Ovary (tissue), 9 donors: ENCODE data around the gene NOX1. TPM values are rescaled to one million over a fixed set of nuclear protein-coding genes. Genes with fewer than 3 reads are reported as not detected.
"Not testable (repeated sequence)": the region's sequence is repeated elsewhere in the genome, so short reads cannot be mapped to it uniquely, and the experiment has no call there.

Experiments used
- DNase-seq, 5 donors: peaks; one replicate each; pipeline ENCODE4 v3.0.0-alpha.2; 2019 to 2020
- H3K27ac ChIP-seq, 2 donors: fragments of 200-600 bp; one replicate each; pipeline versions ENCODE4 v1.5.1 to v1.8.0; 2019 to 2022
- H3K27me3 ChIP-seq: fragments of 200-600 bp; one replicate; pipeline ENCODE4 v1.8.0; 2022
- H3K36me3 ChIP-seq: fragments of 200-600 bp; sonication (generic); one replicate; pipeline ENCODE4 v1.5.1; 2019
- H3K4me1 ChIP-seq: one replicate; pipeline ENCODE4 v1.8.1; 2013; ENCODE audit warnings: mild to moderate bottlenecking, moderate library complexity; ENCODE audit not compliant: insufficient read depth
- H3K4me3 ChIP-seq: fragments of 200-600 bp; sonication (generic); one replicate; pipeline ENCODE4 v1.5.1; 2017
- H3K9me3 ChIP-seq, 2 donors: fragments of 200-600 bp in 1 of 2; sonication (generic) in 1 of 2; one replicate each; pipeline versions ENCODE4 v1.5.1 to v1.8.1; 2013 to 2019; ENCODE audit warnings: mild to moderate bottlenecking in 1 of 2, moderate library complexity in 1 of 2
- EP300 ChIP-seq: sonication (generic); formaldehyde crosslinking; IDR thresholded peaks from one replicate; pipeline ENCODE4 v1.6.1; 2017; ENCODE audit warnings: antibody characterized with exemption
- POLR2A ChIP-seq: fragments of 450-650 bp; IDR thresholded peaks from one replicate; pipeline ENCODE4 v1.6.1; 2017; ENCODE audit warnings: antibody characterized with exemption, mild to moderate bottlenecking, moderate library complexity
- WGBS, 3 donors: extraction: QIAGEN DNeasy Blood & Tissue Kit in 1 of 3; methylation state at CpG; one replicate each; pipeline versions ENCODE4 v1.1.5 to v1.1.7; 2013 to 2017; 5-methylcytosine and 5-hydroxymethylcytosine counted together
- intact Hi-C, 4 donors: fragments of 100-400 bp; cut with DNase I; formaldehyde crosslinking; loops; one replicate each; pipeline versions ENCODE4 v1.11.0 to v1.15.1; 2022 to 2023
- polyA plus RNA-seq, 2 donors: library from polyadenylated mRNA; stranded (reverse); fragments of 200-250 nt in 1 of 2; fragments of 350-450 nt in 1 of 2; fragmentation: Illumina TruSeq in 1 of 2; extraction: RNeasy Lipid Tissue Mini Kit (QIAGEN cat#74804) in 1 of 2; gene quantifications; one replicate each; pipeline ENCODE4 v1.2.3, GENCODE V29; 2013 to 2014
- small RNA-seq: library from RNA; depleted of rRNA; stranded (forward); fragments of <200 nt; gene quantifications from one replicate; pipeline ENCODE3, GENCODE V24; 2016
- total RNA-seq, 7 donors: library from RNA; depleted of rRNA in 2 of 7; stranded (reverse); fragments of >200 nt in 2 of 7; fragmentation: NEBNext Ultra II Directional in 3 of 7; extraction: Animal tissue kit (Norgen Biotek cat#: 25700) in 3 of 7; gene quantifications; one replicate each; pipeline versions ENCODE4 v1.1.0 to v1.2.4, GENCODE V29; 2016 to 2023
- TF ChIP-seq, protein P1 (sequence below), 3 donors: fragments of 450-650 bp in 2 of 3; fragments of 200-600 bp in 1 of 3; IDR thresholded peaks; one replicate each; pipeline versions ENCODE4 v1.5.1 to v1.8.0; 2016 to 2022; ENCODE audit warnings: antibody characterized with exemption in 3 of 3, mild to moderate bottlenecking in 1 of 3
- donor health status: DM: no; HTN: no; CAD: no; lungs with moderate emphysema.
- donor health status: DM: no; HTN: no; CAD: no.
- donor health status: Bipolar disorder and iron deficiency.
- donor health status: DM: yes; HTN: yes; CAD: no.
- donor health status: DM: no; HTN: no; CAD: no.
- donor health status: DM: yes; HTN: yes; CAD: no.

NOX1 gene
- total and polyA plus RNA-seq, 9 donors, result 0.06 to 0.28 TPM; not detected in 7

- no peak for DNase-seq
- TF ChIP-seq EP300 (no peak), POLR2A (no peak)
- TF ChIP-seq, protein P1, sequence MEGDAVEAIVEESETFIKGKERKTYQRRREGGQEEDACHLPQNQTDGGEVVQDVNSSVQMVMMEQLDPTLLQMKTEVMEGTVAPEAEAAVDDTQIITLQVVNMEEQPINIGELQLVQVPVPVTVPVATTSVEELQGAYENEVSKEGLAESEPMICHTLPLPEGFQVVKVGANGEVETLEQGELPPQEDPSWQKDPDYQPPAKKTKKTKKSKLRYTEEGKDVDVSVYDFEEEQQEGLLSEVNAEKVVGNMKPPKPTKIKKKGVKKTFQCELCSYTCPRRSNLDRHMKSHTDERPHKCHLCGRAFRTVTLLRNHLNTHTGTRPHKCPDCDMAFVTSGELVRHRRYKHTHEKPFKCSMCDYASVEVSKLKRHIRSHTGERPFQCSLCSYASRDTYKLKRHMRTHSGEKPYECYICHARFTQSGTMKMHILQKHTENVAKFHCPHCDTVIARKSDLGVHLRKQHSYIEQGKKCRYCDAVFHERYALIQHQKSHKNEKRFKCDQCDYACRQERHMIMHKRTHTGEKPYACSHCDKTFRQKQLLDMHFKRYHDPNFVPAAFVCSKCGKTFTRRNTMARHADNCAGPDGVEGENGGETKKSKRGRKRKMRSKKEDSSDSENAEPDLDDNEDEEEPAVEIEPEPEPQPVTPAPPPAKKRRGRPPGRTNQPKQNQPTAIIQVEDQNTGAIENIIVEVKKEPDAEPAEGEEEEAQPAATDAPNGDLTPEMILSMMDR (IDR thresholded peaks at IDR 0.05), result no peak
- intact Hi-C loops, result no loop called here
- no peak overlapping the region for H3K4me3 ChIP-seq
- H3K36me3 ChIP-seq, result no peaks in the 10 kb centered on the region
- H3K9me3 ChIP-seq, result no peaks in the 10 kb centered on the region
- 61 to 70% (median 68%) methylated on average over 3 of the region's 3 CpGs for WGBS, 3 donors
- H3K27ac ChIP-seq, result no peak overlapping the region
- no peaks in the 10 kb centered on the region for H3K4me1 ChIP-seq
- no peaks in the 10 kb centered on the region for H3K27me3 ChIP-seq
These were observed 71.3 kb downstream of the NOX1 start for GRCh38 chrX:100802843-100803242.

DNA sequence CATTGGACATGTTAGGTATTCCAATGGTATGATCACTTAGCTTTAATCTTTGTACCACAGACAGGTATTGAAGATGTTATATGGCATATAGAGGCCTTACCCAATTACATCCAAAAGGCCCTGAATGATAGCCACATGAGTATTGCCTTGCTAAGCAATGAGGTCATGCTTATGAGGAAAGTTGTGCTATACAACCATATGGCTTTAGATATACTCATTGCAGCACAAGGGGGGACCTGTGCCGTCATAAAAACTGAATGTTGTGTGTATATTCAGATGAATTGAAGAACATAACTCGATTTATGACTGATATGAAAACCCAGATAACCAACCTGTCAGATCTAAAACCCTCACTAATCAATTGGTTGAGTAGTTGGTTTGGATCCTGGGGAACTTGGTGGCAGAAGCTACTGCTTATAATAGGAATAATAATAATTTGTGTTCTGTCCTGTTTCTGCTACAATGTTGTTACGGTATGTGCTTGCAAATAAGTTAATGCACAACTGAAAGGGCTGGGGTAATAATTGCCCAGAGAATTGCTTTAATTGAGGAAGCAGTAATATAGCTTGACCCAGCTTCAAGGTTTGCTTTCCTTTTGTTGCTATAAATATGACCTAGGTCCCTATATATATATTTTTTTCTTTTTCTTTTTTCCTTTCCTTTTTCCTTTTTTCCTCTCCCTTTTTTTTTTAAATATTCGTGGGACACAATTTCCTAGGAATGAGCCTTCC lies 75.5 kb downstream of the NOX1 start:
- TF ChIP-seq EP300 (no peak), POLR2A (no peak)
- TF ChIP-seq, protein P1 (IDR thresholded peaks at IDR 0.05), result no peak
- H3K27ac ChIP-seq, result no peak overlapping the region

DNA sequence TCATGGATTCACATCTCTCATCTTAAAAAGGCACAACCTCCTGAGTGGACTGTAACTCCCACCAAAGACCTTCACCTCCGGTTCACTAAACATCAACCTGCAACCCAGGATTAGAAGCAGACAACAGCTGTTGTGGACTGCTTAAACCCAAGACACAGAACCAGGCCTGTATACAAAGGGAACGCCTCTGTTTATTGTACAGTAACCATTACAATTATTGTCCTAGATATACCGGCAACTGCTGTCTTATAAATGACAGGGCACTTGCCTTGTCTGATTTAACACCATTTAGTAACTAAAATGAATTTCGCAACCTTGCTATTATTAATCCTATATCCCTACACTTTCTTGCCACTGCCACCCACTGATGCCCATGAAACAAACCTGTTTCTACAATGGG lies 76.8 kb downstream of the NOX1 start:
- H3K4me1 ChIP-seq, result no peaks in the 10 kb centered on the region
- intact Hi-C loops, result no loop called here
- no peak overlapping the region for H3K27ac ChIP-seq
- no peak overlapping the region for H3K4me3 ChIP-seq
- no peak for DNase-seq
- 84 to 92% (median 89%) methylated on average over 4 of the region's 4 CpGs for WGBS, 3 donors
- H3K27me3 ChIP-seq, result no peaks in the 10 kb centered on the region
- H3K9me3 ChIP-seq, result no peaks in the 10 kb centered on the region
- no peak for TF ChIP-seq EP300
- TF ChIP-seq POLR2A, result no peak
- TF ChIP-seq, protein P1 (IDR thresholded peaks at IDR 0.05), result no peak
- no peaks in the 10 kb centered on the region for H3K36me3 ChIP-seq

More for the DNA sequence above, 75.5 kb downstream of the NOX1 start:
- no peaks in the 10 kb centered on the region for H3K9me3 ChIP-seq
- H3K4me3 ChIP-seq, result no peak overlapping the region
- no peaks in the 10 kb centered on the region for H3K27me3 ChIP-seq
- 52 to 59% (median 57%) methylated on average over 4 of the region's 4 CpGs for WGBS, 3 donors
- no peaks in the 10 kb centered on the region for H3K4me1 ChIP-seq
- no peaks in the 10 kb centered on the region for H3K36me3 ChIP-seq
- intact Hi-C loops, result no loop called here
- DNase-seq, result no peak

DNA sequence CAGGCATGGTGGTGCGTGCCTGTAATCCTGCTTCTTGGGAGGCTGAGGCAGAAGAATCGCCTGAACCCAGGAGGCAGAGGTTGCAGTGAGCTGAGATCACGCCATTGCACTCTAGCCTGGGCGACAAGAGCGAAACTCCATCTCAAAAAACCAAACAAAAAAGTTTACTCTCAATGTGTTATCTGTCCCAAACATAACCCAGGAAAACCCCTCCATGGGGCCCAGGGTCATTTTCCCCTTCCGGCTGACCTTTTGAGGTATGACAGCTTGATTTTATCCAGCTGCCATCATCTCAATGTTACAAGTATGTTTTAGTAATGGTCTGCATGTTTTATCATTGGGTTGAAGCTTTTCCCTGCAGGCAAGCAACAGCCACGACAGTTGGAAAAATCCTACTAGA lies 77.8 kb downstream of the NOX1 start:
- H3K27ac ChIP-seq, H3K9me3 ChIP-seq, H3K4me1 ChIP-seq, DNase-seq, intact Hi-C loops, H3K36me3 ChIP-seq, H3K27me3 ChIP-seq, H3K4me3 ChIP-seq: not testable (repeated sequence)
- WGBS, 3 donors, result 77 to 88% (median 82%) methylated on average over 7 of the region's 7 CpGs

Small RNAs within 50 kb of the gene (small RNA-seq; reads per million reads assigned to genes)
- gene RF00411, result not detected

Other genes starting within 250 kb of the NOX1 start
- gene TSPAN6, start 237.6 kb downstream of the NOX1 start, total RNA-seq, result 10 to 100 TPM; 41.2 to 68.2 (median 52.0) TPM
- gene TSPAN6, start 237.6 kb downstream of the NOX1 start, polyA plus RNA-seq, result 10 to 100 TPM; 70.1 to 70.8 TPM
- gene SRPX2, start 230.2 kb downstream of the NOX1 start, total RNA-seq, result 10 to 100 TPM in 3 of 7 donors, 1 to 10 TPM in 4; 2.3 to 19.6 (median 9.5) TPM
- gene SRPX2, start 230.2 kb downstream of the NOX1 start, polyA plus RNA-seq, result 10 to 100 TPM in 1 of 2 donors, 1 to 10 TPM in 1; 8.2 to 29.0 TPM
- gene SYTL4, start 142.2 kb downstream of the NOX1 start, total RNA-seq, result 100 to 1,000 TPM in 4 of 7 donors, 10 to 100 TPM in 3; 42.0 to 132 (median 112) TPM
- 10 to 100 TPM; 61.1 to 68.0 TPM for gene SYTL4, start 142.2 kb downstream of the NOX1 start, polyA plus RNA-seq
- gene CSTF2, start 54.0 kb downstream of the NOX1 start, total RNA-seq, result 10 to 100 TPM in 3 of 7 donors, 1 to 10 TPM in 4; 6.3 to 12.8 (median 9.6) TPM
- 10 to 100 TPM in 1 of 2 donors, 1 to 10 TPM in 1; 4.4 to 12.5 TPM for gene CSTF2, start 54.0 kb downstream of the NOX1 start, polyA plus RNA-seq
- gene XKRX, start 54.6 kb upstream of the NOX1 start, total RNA-seq, result 1 to 10 TPM in 1 of 7 donors, under 1 TPM in 6; 0.20 to 2.5 (median 0.24) TPM
- gene XKRX, start 54.6 kb upstream of the NOX1 start, polyA plus RNA-seq, result under 1 TPM; 0.15 to 0.22 TPM
- not detected for gene ARL13A, start 95.3 kb upstream of the NOX1 start, total RNA-seq
- gene ARL13A, start 95.3 kb upstream of the NOX1 start, polyA plus RNA-seq, result not detected
- 10 to 100 TPM in 6 of 7 donors, 1 to 10 TPM in 1; 9.9 to 18.1 (median 15.3) TPM for gene TRMT2B, start 177.8 kb upstream of the NOX1 start, total RNA-seq
- 10 to 100 TPM in 1 of 2 donors, 1 to 10 TPM in 1; 8.8 to 12.9 TPM for gene TRMT2B, start 177.8 kb upstream of the NOX1 start, polyA plus RNA-seq
- 1 to 10 TPM; 2.0 to 7.8 (median 3.5) TPM for gene TMEM35A, start 204.5 kb upstream of the NOX1 start, total RNA-seq
- gene TMEM35A, start 204.5 kb upstream of the NOX1 start, polyA plus RNA-seq, result 10 to 100 TPM in 1 of 2 donors, 1 to 10 TPM in 1; 7.7 to 19.7 TPM
- 1 to 10 TPM; 1.2 to 3.3 (median 2.1) TPM for gene CENPI, start 223.8 kb upstream of the NOX1 start, total RNA-seq
- 1 to 10 TPM in 1 of 2 donors, under 1 TPM in 1; 0.92 to 1.6 TPM for gene CENPI, start 223.8 kb upstream of the NOX1 start, polyA plus RNA-seq